GM19452 (cell line): Measurements from ENCODE around the gene HMOX1.

Experiments
- ATAC-seq: cut with Tn5 transposase; IDR thresholded peaks from one replicate; pipeline ENCODE4 v1.9.1; 2021; ENCODE audit not compliant: unreplicated experiment

The HMOX1 gene, protein sequence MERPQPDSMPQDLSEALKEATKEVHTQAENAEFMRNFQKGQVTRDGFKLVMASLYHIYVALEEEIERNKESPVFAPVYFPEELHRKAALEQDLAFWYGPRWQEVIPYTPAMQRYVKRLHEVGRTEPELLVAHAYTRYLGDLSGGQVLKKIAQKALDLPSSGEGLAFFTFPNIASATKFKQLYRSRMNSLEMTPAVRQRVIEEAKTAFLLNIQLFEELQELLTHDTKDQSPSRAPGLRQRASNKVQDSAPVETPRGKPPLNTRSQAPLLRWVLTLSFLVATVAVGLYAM

GRCh38 chr22:35380537-35381423, at the start of gene HMOX1:
HMOX1 (plus strand) TSS chr22:35381096; CDS start chr22:35381174, 78 bp downstream.
- ATAC-seq: peak; percentile 72

- ATAC-seq: no peak
These were observed 48.6 kb upstream of the HMOX1 start for GRCh38 chr22:35332278-35332677.

GRCh38 chr22:35333220-35333619, 47.7 kb upstream of the HMOX1 start:
- ATAC-seq: no peak

GRCh38 chr22:35334004-35334403, 46.9 kb upstream of the HMOX1 start:
- no peak for ATAC-seq

DNA sequence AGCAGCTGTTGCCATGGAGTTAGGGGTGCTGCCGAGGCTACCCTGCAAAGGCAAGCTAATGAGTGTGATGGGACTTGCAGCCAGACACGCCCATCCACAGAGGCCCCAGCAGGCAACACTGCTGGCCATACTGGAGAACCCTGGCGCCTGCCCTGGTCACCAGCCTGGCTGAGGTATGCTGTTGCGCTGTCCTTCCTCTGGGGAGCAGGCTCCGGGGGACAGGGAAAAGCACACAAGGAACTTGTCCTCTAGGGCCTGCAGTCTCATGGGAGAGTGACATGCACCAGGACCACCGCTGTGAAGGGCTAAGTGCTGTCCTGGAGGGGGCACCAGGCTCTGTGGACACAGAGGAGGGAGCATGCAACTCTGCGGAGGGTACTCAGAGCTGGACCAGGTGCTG, 45.4 kb upstream of the HMOX1 start:
- ATAC-seq: no peak

DNA sequence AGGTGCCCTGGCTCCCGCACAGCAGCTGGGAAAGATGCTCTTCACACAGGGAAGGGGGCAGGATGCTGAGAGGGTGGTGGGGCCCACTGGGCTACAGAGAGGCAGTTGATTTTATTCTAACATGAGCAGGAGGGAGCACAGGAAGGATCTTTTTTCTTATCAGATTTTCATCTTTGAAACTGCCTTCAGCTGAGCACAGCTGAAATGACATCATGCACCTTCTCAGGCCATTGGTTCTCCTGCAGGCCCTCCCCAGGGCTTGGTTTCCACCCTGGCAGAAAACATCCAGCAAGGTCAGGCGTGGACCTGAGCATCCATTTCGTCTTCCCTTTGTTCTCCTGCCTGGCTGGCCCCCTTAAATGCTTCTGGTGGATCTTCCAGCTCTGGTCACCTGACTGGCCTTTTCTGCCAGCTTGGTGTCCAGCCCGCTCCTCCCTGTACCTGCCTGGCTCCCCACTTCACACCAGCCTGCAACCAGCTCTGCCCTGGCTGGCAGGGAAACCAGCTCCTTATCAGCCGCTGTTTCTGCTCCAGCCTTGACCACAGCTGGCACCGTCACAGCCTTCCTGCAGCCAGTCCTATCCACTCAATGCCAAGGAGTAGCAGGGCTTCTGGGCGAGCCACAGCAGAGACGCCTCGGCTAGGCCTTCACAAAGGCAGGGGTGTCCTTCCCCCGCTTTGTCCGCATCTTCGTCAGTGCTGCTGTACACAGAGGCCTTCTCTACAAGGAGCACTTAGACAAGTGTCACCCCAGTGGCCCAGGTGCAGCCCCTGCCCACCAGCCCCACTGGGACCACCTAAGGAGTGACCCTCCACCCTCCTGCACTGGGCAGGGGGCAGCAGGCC, 44.7 kb upstream of the HMOX1 start:
- ATAC-seq: no peak

DNA sequence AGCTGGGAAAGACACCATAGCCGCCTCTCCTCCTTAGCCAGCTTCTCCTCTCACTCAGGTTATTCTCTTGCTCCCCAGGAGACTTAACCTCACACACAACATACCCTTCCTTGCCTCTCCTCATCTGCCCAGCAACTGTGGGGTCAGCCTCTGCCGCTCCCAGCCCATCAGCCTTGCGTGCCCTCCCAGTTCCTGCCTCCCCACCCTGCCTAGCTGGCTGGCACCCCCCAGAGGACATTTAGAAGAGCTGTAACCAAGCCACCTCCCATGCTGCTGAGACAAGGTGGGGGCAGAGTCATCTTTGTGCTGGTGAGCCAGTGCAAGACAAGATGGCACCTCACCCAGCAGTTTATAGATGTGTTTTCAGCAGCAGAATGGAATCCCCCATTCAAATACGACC, 43.0 kb upstream of the HMOX1 start:
- ATAC-seq: no peak

DNA sequence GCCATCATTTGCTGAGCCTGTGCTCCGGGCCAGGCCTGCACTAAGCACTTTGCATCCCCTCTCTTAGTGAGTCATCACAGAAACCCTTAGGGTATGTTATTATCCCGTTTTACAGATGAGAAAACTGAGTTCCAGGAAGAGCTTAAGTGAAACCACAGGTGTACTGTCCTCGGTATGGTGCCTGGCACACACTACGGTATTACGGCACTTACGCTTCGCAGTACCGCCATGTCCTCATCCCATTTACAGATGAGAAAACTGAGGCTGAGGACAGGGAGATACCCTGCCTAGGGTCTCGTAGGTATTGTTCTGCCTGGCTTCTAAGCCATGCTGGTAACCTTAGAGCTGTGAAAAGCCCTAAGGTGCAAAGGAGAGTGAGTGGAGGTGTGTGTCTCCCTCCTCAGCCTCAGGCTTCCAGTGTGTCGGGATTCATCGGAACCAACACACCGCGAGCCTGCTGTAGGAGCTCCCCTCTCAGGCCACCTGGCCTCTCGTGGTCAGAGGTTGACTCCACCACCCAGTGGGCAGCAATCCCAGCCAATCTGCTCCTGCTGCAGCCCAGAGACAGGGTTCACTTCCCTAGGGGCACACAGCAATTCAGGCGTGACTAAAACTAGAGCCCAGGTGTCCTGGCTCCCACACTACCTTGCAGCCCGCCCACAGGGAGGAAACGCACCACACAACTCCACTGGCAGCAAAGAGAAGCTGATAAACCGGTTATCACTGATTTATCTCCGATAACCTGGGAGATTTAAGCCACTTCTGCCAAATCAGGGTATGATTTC, 39.6 kb upstream of the HMOX1 start:
- no peak for ATAC-seq

DNA sequence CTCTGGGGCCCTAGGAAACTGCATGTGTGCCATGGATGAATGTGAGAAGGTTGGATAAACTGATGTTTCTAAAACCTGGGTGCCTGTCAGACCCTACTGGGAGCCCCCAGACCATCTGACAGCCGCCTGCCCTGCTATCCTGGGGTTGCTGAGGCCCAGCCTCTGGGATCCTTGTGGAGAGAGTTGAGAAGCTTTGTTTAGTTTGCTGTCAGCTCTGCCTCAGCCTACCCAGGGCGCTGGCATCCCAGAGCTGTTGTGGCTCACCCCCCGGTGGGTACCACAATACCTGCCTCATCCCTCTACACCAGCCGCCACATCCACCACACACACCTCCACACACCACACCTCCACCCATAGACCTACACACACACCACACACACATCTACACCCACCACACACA, 38.5 kb upstream of the HMOX1 start:
- ATAC-seq: no peak

DNA sequence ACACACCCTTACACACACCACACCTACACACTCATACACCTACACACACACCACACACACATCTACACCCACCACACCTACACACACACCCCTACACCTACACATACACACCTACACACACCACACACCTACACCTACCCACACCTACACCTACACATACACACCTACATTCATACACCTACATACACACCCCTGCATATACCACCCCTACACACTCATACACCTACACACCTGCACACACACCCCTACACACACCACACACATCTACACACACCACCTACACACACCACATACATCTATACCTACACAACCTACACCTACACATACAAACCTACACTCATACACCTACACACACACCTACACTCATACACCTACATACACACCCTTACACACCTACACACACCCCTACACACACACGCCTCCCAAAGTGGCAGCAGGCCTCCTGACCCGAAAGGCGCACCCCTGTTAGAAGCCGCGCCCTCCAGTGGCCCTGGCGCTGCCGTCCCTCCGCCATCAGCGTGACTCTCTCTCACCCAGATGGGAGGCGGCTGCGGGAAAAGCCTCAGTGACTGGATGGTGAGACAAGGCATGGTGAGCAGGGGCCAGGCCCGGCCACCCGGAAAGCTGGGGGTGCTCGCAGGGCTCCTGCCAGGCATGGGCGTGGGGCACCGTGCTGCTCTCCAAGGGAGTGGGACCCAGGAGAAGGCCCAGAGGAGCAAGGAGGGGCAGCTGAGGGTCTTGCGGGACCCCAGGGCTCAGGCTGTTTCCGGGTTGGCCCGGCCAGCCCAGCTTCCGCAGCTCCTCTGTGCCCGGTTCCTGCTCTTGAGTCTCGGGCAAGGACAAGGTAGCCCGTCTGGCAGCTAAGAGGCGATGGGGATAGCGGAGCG, 37.0 kb upstream of the HMOX1 start:
- no peak for ATAC-seq

- ATAC-seq: no peak
These were observed 35.8 kb upstream of the HMOX1 start for GRCh38 chr22:35344956-35345690.

DNA sequence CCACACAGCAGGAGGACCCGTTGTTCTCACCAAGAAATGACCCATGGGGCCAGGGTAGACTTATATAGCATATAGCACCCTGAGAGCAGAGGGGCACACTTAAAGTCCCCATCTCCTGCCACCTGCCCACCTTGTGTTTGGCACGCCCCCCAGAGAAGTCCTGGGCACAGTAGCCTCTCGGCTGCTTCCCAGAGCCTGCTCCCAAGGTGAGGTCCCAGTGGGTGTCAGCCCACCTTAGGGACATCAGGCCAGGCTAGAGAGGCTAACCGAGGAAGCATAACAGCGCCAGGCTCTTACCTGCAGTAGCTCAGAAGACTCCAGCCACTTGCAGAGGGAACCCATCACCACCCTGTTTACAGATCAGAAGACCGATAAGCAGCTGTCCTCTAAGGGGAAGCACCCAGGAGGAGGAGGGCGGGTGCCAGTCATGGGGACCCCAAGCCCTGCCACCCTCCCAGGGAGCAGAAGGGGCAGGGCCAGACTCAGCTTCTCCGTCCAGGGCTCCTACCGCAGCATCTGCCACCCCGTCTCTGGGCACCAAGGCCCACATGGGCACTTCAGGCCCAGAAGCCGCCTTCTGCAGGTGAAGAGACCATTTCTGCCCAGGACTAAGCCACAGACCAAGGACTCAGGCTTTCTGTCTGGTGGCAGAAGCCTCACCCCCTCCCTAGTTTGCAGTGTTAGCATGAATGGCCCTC, 34.9 kb upstream of the HMOX1 start:
- no peak for ATAC-seq

DNA sequence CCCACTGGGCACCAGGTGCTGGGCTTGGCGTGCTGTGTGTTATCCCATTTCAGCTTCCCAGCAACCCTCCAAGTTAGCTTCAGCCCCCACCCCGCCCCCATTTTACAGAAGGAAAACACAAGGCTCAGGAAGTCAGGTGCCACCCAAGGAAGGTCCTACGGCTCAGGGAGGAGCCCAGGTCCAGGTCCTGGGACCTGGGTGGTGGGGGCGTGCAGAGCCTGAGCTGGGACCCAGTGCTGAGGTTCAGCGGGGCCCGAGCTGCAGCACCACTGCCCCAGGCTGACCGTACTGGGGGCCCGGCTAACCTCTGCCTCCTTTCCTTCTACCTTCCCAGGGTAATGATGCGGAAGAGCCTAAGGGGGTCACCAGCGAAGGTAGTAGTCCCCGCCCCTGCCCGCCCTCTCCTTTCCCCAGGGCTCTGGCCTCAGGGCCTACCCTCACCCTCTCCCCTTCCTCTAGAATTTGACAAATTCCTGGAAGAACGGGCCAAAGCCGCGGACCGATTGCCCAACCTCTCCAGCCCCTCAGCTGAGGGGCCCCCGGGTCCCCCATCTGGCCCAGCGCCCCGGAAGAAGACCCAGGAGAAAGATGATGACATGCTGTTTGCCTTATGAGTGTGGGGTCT, 34.2 kb upstream of the HMOX1 start:
- no peak for ATAC-seq

GRCh38 chr22:35347462-35347861, 33.4 kb upstream of the HMOX1 start:
- no peak for ATAC-seq

DNA sequence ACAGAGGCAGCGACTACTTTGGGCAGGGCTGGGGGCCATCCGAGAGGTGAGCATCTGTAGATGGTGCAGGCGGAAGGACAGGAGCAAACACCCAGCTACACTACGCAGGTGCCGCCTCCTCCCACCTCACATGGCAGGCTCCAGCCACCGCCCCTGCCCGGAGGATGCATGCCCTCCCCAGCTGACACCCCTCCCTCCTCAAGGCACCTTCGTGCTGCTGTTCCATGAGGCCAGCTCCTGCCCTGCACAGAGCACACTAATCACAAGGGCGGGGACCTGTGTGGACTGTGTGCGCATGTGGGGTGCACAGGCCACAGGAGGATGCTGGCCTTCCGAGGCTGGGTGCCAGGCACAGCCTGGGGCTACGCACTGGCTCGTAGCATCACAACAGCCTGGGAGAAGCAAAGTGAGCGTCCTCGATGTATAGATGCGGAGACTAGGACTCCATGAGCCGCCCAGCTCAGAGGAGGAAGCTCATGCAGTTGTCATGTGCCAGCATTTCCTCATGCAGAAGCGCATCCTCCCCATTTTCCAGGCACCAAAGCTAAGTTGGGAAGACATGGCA, 32.8 kb upstream of the HMOX1 start:
- ATAC-seq: no peak

DNA sequence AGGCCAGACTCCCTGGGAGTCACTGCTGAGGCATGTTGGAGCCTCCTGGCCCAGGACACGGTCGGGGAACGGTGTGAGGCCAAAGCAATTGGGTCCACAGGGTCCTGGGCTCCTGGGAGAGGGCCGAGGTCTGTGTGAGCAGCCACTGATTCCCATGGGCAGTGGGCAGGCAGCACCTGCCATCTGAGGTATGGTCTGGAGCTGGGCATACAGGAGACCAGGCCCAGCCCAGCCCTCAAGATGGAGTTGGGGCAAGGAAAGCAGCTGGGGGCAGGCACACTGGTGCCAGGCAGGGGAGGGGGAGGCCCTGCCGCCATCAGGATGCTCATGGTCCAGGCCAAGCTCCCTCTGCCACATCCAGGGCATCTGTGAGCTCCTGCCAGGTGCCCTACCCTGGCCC, 32.2 kb upstream of the HMOX1 start:
- ATAC-seq: no peak

GRCh38 chr22:35349368-35349703, 31.6 kb upstream of the HMOX1 start:
- no peak for ATAC-seq
